H1 (cell line): ENCODE measurements around the gene TGM1. TPM values are rescaled to one million over a fixed set of nuclear protein-coding genes. Genes with fewer than 3 reads are reported as not detected.

Experiments used
- CEBPB ChIP-seq: IDR thresholded peaks from 2 replicates; pipeline ENCODE4 v1.6.1; 2012; ENCODE audit warnings: low read depth, low read length
- HDAC6 ChIP-seq: IDR thresholded peaks from one replicate; pipeline ENCODE4 v1.7.1; 2012; ENCODE audit warnings: low read depth, mild to moderate bottlenecking, inconsistent platforms, low read length, moderate library complexity
- NRF1 ChIP-seq: IDR thresholded peaks from 2 replicates; pipeline ENCODE4 v1.6.1; 2011; ENCODE audit warnings: mild to moderate bottlenecking, low read depth, low read length, improper control_type of control experiment
- polyA plus RNA-seq, 7 experiments: library from polyadenylated mRNA; depleted of rRNA in 3 of 7; stranded (reverse) in 5 of 7; unstranded in 2 of 7; fragments of >200 nt in 5 of 7; fragments of 200-250 nt in 2 of 7; gene quantifications; 1 replicate in 5 of 7; 2 replicates in 1 of 7; 4 replicates in 1 of 7; pipeline versions ENCODE4 v1.2.1 to v1.2.3, GENCODE V29; 2011 to 2013; ENCODE audit warnings: missing spikeins in 2 of 7, mixed read lengths in 2 of 7
- total RNA-seq: library from RNA; stranded (reverse); fragmentation: NEBNext Ultra II Directional; extraction: Animal tissue kit (Norgen Biotek cat#: 25700); gene quantifications from 2 replicates; pipeline ENCODE4 v1.2.1, GENCODE V29; 2021
- TF ChIP-seq, protein P1 (sequence below): IDR thresholded peaks from 2 replicates; pipeline ENCODE4 v1.6.1; 2012; ENCODE audit warnings: inconsistent platforms

Gene TGM1
- total and polyA plus RNA-seq, 2 of the 8 experiments (the other 6 are each of a cell fraction or from before 2014, with no cell fraction given) = 1.8 to 2.2 TPM

GRCh38 chr14:24289649-24290280, 26.8 kb upstream of the TGM1 start (continued):
- TF ChIP-seq NRF1 (no peak), HDAC6 (no peak), CEBPB (no peak)
- TF ChIP-seq, protein P1, sequence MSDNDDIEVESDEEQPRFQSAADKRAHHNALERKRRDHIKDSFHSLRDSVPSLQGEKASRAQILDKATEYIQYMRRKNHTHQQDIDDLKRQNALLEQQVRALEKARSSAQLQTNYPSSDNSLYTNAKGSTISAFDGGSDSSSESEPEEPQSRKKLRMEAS = no peak
